Large intestine (tissue), 3 donors: ENCODE data around the gene UBE2K. TPM values are rescaled to one million over a fixed set of nuclear protein-coding genes. Genes with fewer than 3 reads are reported as not detected.
"Not testable (repeated sequence)": the region's sequence is repeated elsewhere in the genome, so short reads cannot be mapped to it uniquely, and the experiment has no call there.

Experiments used
- DNase-seq, 2 donors: peaks; one replicate each; pipeline versions ENCODE4 v3.0.0 to v3.0.0-alpha.2; 2013
- H3K27ac ChIP-seq: one replicate; pipeline ENCODE4 v1.5.1; 2013; ENCODE audit warnings: low read length
- H3K27me3 ChIP-seq: 2 replicates; pipeline ENCODE4 v1.6.1; 2013; ENCODE audit warnings: low read length; ENCODE audit not compliant: control insufficient read depth, insufficient read depth
- H3K36me3 ChIP-seq: 2 replicates; pipeline ENCODE4 v1.6.1; 2013; ENCODE audit warnings: low read length; ENCODE audit not compliant: control insufficient read depth, insufficient read depth
- H3K4me1 ChIP-seq: one replicate; pipeline ENCODE4 v1.6.1; 2013; ENCODE audit warnings: low read length; ENCODE audit not compliant: control insufficient read depth, insufficient read depth
- H3K4me3 ChIP-seq: one replicate; pipeline ENCODE4 v1.5.1; 2013; ENCODE audit warnings: low read length
- H3K9me3 ChIP-seq: one replicate; pipeline ENCODE4 v1.6.1; 2013; ENCODE audit warnings: mild to moderate bottlenecking, low read depth, low read length, moderate library complexity; ENCODE audit not compliant: control insufficient read depth
- WGBS: methylation state at CpG from one replicate; pipeline ENCODE4 v1.1.5; 2013; ENCODE audit warnings: low lambda C conversion rate; ENCODE audit not compliant: insufficient coverage; 5-methylcytosine and 5-hydroxymethylcytosine counted together
- polyA plus RNA-seq: library from polyadenylated mRNA; unstranded; fragments of 120-200 nt; gene quantifications from one replicate; pipeline ENCODE4 v1.2.1, GENCODE V29; 2013

UBE2K gene
- polyA plus RNA-seq, 1 donor: 55.5 TPM

- peaks cover 14% of the 10 kb centered on the region for H3K36me3 ChIP-seq
- WGBS: 100% methylated on average over 2 of the region's 3 CpGs
- no peak overlapping the region for H3K27ac ChIP-seq
- H3K4me1 ChIP-seq: no peaks in the 10 kb centered on the region
- DNase-seq: no peak
- no peak overlapping the region for H3K4me3 ChIP-seq
- H3K27me3 ChIP-seq: no peaks in the 10 kb centered on the region
- no peaks in the 10 kb centered on the region for H3K9me3 ChIP-seq
These were observed 12.4 kb downstream of the UBE2K start for GRCh38 chr4:39710098-39710896.

DNA sequence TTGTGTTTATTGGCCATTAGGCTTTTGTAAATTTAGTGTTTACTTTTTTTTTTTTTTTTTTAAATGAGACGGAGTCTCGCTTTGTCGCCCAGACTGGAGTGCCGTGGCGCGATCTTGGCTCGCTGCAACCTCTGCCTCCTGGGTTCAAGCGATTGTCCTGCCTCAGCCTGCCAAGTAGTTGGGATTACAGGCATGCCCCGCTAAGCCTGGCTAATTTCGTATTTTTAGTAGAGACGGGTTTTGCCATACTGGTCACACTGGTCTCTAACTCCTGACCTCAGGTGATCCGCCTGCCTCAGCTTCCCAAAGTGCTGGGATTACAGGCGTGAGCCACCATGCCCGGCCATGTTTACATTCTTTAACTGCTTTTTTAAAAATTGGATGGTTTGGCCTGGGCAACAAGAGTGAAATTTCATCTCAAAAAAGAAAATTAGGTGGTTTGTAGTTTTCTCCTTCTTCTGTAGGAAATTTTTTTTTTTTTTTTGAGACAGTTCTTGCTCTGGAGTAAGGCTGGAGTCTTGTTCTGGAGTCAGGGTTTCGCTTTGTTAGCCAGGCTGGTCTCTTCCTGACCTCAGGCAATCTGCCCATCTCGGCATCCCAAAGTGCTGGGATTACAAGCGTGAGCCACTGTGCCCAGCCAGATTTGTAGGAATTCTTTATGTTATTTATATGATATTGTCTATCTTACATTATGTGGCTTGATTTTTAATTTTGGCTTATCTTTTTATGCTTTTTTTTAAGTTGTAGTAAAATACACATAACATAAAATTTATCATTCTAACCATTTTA, 15.1 kb downstream of the UBE2K start:
- H3K4me3 ChIP-seq: no peak overlapping the region
- H3K27ac ChIP-seq: no peak overlapping the region
- H3K36me3 ChIP-seq: peaks cover 17% of the 10 kb centered on the region
- H3K4me1 ChIP-seq: no peaks in the 10 kb centered on the region
- WGBS: no CpG with 5 or more reads among the region's 17 CpGs
- no peaks in the 10 kb centered on the region for H3K9me3 ChIP-seq
- no peak for DNase-seq
- no peaks in the 10 kb centered on the region for H3K27me3 ChIP-seq

- Histone ChIP-seq H3K27me3 (no peaks in the 10 kb centered on the region), H3K27ac (no peak overlapping the region), H3K4me1 (no peaks in the 10 kb centered on the region), H3K36me3 (peaks cover 16% of the 10 kb centered on the region), H3K4me3 (no peak overlapping the region), H3K9me3 (peaks cover 2% of the 10 kb centered on the region)
- DNase-seq: no peak
- no CpG with 5 or more reads among the region's 1 CpG for WGBS
These were observed 15.8 kb downstream of the UBE2K start for GRCh38 chr4:39713691-39714090.

DNA sequence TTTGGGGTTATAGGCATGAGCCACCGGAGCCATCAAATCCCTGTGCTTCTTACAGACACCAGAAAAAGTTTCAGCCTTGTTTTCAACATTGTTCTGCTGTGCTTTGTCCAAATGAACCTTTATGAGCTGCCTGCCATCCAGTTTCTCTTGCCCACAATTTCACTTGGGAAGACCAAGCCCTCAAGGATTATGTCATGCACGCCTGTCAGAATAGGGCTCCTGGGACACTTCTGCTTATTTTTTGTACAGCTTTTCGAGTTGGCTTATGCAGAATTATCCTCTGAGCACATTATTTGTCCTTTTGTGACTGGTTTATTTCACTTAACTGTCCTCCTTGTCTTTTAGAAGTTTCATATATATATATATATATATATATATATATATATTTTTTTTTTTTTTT, 16.2 kb downstream of the UBE2K start:
- Histone ChIP-seq H3K27me3 (no peaks in the 10 kb centered on the region), H3K27ac (no peak overlapping the region), H3K4me3 (no peak overlapping the region), H3K9me3 (peaks cover 3% of the 10 kb centered on the region), H3K4me1 (no peaks in the 10 kb centered on the region), H3K36me3 (peaks cover 16% of the 10 kb centered on the region)
- DNase-seq: no peak
- no CpG with 5 or more reads among the region's 3 CpGs for WGBS

GRCh38 chr4:39715788-39716187, 17.9 kb downstream of the UBE2K start:
- Histone ChIP-seq H3K36me3 (peaks cover 16% of the 10 kb centered on the region), H3K27me3 (no peaks in the 10 kb centered on the region), H3K4me3 (no peak overlapping the region), H3K4me1 (no peaks in the 10 kb centered on the region), H3K9me3 (peaks cover 3% of the 10 kb centered on the region), H3K27ac (no peak overlapping the region)
- DNase-seq: no peak
- 93% methylated on average over 3 of the region's 3 CpGs for WGBS

DNA sequence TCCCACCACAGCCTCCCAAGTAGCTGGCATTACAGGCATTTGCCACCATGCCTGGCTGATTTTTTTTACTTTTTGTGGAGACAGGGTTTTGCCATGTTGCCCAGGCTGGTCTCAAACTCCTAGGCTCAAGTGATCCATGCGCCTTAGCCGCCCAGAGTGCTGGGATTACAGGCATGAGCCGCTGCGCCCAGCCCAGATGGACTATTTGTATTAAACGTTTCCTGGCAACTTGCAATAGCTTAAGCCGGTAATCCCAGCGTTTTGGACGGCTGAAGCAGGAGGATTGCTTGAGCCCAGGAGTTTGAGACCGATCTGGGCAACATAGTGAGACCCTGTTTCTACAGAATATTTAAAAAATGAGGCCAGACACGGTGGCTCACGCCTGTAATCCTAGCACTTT, 18.4 kb downstream of the UBE2K start:
- Histone ChIP-seq H3K4me1 (no peaks in the 10 kb centered on the region), H3K36me3 (peaks cover 16% of the 10 kb centered on the region), H3K27me3 (no peaks in the 10 kb centered on the region), H3K4me3 (no peak overlapping the region), H3K27ac (no peak overlapping the region), H3K9me3 (peaks cover 3% of the 10 kb centered on the region)
- WGBS: 100% methylated on average over 1 of the region's 11 CpGs
- no peak for DNase-seq

DNA sequence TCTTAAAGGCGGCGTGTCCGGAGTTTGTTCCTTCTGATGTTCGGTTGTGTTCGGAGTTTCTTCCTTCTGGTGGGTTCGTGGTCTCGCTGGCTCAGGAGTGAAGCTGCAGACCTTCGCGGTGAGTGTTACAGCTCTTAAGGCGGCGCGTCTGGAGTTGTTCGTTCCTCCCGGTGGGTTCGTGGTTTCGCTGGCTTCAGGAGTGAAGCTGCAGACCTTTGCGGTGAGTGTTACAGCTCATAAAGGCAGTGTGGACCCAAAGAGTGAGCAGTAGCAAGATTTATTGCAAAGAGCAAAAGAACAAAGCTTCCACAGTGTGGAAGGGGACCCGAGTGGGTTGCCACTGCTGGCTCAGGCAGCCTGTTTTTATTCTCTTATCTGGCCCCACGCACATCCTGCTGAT, 19.8 kb downstream of the UBE2K start:
- not testable (repeated sequence) for H3K4me1 ChIP-seq, DNase-seq, H3K4me3 ChIP-seq, H3K27me3 ChIP-seq, H3K9me3 ChIP-seq, H3K27ac ChIP-seq
- peaks cover 16% of the 10 kb centered on the region for H3K36me3 ChIP-seq
- WGBS: no CpG with 5 or more reads among the region's 19 CpGs

DNA sequence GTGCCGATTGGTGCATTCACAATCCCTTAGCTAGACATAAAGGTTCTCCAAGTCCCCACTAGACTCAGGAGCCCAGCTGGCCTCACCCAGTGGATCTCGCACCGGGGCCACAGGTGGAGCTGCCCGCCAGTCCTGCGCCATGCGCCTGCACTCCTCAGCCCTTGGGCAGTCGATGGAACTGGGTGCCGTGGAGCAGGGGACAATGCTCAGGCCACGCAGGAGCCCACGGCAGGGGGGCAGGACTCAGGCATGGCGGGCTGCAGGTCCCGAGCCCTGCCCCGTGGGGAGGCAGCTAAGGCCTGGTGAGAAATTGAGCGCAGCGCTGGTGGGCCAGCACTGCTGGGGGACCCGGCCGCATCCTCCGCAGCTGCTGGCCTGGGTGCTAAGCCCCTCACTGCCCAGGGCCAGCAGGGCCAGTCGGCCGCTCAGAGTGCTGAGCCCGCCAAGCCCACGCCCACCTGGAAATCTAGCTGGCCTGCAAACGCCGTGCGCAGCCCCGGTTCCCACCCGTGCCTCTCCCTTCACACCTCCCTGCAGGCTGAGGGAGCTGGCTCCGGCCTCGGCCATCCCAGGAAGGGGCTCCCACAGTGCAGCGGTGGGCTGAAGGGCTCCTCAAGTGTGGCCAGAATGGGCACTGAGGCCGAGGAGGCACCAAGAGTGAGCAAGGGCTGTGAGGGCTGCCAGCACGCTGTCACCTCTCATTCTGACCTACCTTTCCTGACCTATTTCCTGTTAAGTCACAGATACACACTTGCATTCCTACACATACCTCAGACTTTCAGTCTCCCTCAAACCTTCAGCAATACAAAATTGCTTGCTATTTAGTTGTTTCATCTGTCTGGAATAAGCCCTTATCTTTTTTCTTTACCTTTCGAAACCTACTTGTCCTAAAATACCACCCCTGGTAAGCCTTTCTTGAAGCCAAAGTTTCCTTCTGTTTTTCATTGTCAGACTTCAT, 20.7 kb downstream of the UBE2K start:
- no peak for DNase-seq
- Histone ChIP-seq H3K9me3 (peaks cover 3% of the 10 kb centered on the region), H3K4me1 (no peaks in the 10 kb centered on the region), H3K27me3 (no peaks in the 10 kb centered on the region), H3K27ac (no peak overlapping the region), H3K36me3 (peaks cover 16% of the 10 kb centered on the region), H3K4me3 (no peak overlapping the region)
- 89% methylated on average over 4 of the region's 33 CpGs for WGBS

DNA sequence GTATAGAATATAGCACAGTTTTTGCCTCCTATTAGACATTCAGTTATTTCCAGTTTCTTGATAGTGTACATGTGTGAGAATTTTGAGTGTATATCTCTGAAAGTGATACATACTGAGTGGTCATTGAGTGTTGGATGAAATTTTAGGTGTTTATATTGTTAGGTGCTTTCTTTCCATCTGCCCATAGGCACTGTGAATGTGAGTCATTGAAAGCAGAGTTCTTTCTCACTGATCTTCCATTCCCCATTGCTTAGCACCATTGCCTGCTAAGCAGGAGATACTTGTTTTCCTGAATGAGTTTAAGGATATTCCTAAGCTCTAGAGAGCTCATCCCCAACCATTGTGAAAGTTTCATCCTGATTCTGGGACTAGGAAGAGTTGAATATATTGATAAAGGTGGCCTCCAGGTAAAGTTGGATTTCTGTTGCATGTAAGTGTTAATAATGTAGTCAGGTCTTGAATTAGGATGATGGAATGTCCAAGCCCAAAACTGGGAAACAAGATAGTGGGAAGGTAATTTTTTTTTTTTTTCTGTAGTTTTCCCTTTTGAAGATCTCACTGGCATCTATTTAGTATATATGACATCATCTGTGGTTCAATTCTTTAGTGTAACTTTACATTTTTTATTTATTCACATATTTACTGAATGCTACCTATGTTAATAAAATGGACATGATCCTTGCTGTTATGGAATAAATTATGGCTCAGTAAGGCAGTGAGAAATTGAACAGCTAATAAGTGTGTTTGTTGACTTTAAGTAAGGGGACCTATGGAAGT, 22.1 kb downstream of the UBE2K start:
- peaks cover 9% of the 10 kb centered on the region for H3K36me3 ChIP-seq
- no peaks in the 10 kb centered on the region for H3K27me3 ChIP-seq
- no peak for DNase-seq
- peaks cover 3% of the 10 kb centered on the region for H3K9me3 ChIP-seq
- H3K4me1 ChIP-seq: no peaks in the 10 kb centered on the region
- H3K27ac ChIP-seq: no peak overlapping the region
- no peak overlapping the region for H3K4me3 ChIP-seq
